ENCODE results near the gene UBE4A. TPM values are rescaled to one million over a fixed set of nuclear protein-coding genes. Genes with fewer than 3 reads are reported as not detected.

The UBE4A gene, protein sequence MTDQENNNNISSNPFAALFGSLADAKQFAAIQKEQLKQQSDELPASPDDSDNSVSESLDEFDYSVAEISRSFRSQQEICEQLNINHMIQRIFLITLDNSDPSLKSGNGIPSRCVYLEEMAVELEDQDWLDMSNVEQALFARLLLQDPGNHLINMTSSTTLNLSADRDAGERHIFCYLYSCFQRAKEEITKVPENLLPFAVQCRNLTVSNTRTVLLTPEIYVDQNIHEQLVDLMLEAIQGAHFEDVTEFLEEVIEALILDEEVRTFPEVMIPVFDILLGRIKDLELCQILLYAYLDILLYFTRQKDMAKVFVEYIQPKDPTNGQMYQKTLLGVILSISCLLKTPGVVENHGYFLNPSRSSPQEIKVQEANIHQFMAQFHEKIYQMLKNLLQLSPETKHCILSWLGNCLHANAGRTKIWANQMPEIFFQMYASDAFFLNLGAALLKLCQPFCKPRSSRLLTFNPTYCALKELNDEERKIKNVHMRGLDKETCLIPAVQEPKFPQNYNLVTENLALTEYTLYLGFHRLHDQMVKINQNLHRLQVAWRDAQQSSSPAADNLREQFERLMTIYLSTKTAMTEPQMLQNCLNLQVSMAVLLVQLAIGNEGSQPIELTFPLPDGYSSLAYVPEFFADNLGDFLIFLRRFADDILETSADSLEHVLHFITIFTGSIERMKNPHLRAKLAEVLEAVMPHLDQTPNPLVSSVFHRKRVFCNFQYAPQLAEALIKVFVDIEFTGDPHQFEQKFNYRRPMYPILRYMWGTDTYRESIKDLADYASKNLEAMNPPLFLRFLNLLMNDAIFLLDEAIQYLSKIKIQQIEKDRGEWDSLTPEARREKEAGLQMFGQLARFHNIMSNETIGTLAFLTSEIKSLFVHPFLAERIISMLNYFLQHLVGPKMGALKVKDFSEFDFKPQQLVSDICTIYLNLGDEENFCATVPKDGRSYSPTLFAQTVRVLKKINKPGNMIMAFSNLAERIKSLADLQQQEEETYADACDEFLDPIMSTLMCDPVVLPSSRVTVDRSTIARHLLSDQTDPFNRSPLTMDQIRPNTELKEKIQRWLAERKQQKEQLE
- polyA plus RNA-seq, result 11.9 to 19.5 TPM (median 14.8 TPM) in 3 replicates
- polyA plus RNA-seq (2011; ENCODE audit: low read depth), result 7.9 TPM
- 5.7 and 11.4 TPM in 2 replicates for polyA plus RNA-seq (2011; cell fraction: cytosol; rRNA removed)
- 35.1 and 41.5 TPM in 2 replicates for polyA plus RNA-seq (2011; cell fraction: nucleus; rRNA removed)
- polyA plus RNA-seq (2012; ENCODE audit: low replicate concordance), result 10.3 and 14.8 TPM in 2 replicates
- 23.3 to 33.3 TPM (median 29.3 TPM) in 3 replicates for polyA minus RNA-seq
- polyA minus RNA-seq (2011; cell fraction: cytosol; rRNA and poly(A)+ RNA removed), result 15.0 TPM
- polyA minus RNA-seq (2011; cell fraction: nucleus; rRNA and poly(A)+ RNA removed), result 36.3 and 59.3 TPM in 2 replicates

DNA sequence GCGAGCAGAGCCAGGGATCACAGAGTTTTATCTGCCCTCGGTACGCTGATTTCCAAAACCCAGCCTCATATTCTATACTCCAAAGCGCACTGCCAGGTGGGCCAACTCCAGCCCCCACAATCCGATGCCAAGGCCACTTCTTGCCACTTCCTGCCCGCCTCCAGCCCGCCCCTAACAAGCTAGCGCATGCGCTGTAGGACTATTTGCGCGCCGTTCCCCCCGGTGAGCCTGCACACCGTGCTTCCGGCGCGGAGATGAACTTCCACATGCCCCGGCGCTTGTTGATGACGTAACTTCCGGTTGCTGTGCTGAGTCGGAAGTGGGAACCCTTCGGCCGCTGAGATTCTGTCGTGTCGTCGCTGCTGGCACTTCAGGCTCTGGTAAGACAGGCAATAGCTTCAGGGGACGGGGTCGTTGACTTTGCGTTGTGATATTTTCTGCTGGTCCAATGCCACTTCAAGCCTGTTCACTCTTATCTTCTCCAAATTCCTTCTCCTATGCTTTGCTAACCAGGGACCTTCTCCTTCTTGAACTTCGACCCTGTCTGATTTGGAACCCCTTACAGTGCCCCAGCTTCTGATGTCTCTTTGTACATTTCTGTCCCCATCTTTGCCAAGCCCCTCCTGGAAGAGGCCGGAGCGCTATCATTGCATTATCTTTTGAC is at the start of gene UBE4A:
Gene UBE4A, plus strand, starts transcription at position 306 of the 664 bp plus-strand sequence. CDS start 5,481 bp downstream, outside the sequence.
- no peak for TF ChIP-seq EZH2 (IDR thresholded peaks at IDR 0.05; ENCODE audit: low read length)
- TF ChIP-seq, protein P1, sequence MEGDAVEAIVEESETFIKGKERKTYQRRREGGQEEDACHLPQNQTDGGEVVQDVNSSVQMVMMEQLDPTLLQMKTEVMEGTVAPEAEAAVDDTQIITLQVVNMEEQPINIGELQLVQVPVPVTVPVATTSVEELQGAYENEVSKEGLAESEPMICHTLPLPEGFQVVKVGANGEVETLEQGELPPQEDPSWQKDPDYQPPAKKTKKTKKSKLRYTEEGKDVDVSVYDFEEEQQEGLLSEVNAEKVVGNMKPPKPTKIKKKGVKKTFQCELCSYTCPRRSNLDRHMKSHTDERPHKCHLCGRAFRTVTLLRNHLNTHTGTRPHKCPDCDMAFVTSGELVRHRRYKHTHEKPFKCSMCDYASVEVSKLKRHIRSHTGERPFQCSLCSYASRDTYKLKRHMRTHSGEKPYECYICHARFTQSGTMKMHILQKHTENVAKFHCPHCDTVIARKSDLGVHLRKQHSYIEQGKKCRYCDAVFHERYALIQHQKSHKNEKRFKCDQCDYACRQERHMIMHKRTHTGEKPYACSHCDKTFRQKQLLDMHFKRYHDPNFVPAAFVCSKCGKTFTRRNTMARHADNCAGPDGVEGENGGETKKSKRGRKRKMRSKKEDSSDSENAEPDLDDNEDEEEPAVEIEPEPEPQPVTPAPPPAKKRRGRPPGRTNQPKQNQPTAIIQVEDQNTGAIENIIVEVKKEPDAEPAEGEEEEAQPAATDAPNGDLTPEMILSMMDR (optimal IDR thresholded peaks at IDR 0.05 in 1 of 3, IDR thresholded peaks at IDR 0.05 in 1 of 3, conservative IDR thresholded peaks at IDR 0.05 in 1 of 3; ENCODE audit: extremely low read depth in 1 of 3, insufficient read depth in 2 of 3, low read length in 3 of 3), result no peak
- H3K27me3 ChIP-seq (ENCODE audit: control insufficient read depth, extremely low read depth, insufficient read depth, low read length), result no peaks in the 10 kb centered on the region
- peak within 1 kb of the TSS; percentile 99 for H2AFZ ChIP-seq (ENCODE audit: control insufficient read depth, low read length)
- peak within 1 kb of the TSS; percentile 86 to 99 (median 95) for H3K4me3 ChIP-seq (ENCODE audit: control insufficient read depth in 2 of 3, extremely low read depth in 1 of 3, insufficient read depth in 2 of 3, low read depth in 1 of 3, low read length in 3 of 3)
- H3K9ac ChIP-seq (ENCODE audit: control insufficient read depth, extremely low read depth, insufficient read depth, low read length), result peak within 1 kb of the TSS; percentile 87
- H3K9me1 ChIP-seq (ENCODE audit: control insufficient read depth, extremely low read depth, insufficient read depth, low read length), result no peaks in the 10 kb centered on the region
- peaks cover 43% of the 10 kb centered on the region for H3K79me2 ChIP-seq (ENCODE audit: control insufficient read depth, insufficient read depth, low read length)
- dilution Hi-C loops (cut with MboI; ENCODE audit: extremely low pct_ligation_motif_present, low sequenced_read_pairs), result no loop called here
- peaks cover 10% of the 10 kb centered on the region for H3K4me1 ChIP-seq (ENCODE audit: control insufficient read depth, extremely low read depth, insufficient read depth, low read length)
- FAIRE-seq (peak; percentile 91), DNase-seq (ENCODE audit: low read depth, low spot score) (peak; percentile 71)
- peaks cover 0 to 6% of the 10 kb centered on the region in 2 experiments for H3K36me3 ChIP-seq (ENCODE audit: control insufficient read depth in 2 of 2, extremely low read depth in 1 of 2, insufficient read depth in 2 of 2, low read length in 2 of 2)
- peak within 1 kb of the TSS; percentile 100 for H3K4me2 ChIP-seq (ENCODE audit: control insufficient read depth, extremely low read depth, insufficient read depth, low read depth, low read length)
- H3K27ac ChIP-seq (ENCODE audit: control insufficient read depth, insufficient read depth, low read length), result peak within 1 kb of the TSS; percentile 90
- no peaks in the 10 kb centered on the region for H4K20me1 ChIP-seq (ENCODE audit: control insufficient read depth, extremely low read depth, insufficient read depth, low read length)
- H3K9me3 ChIP-seq (ENCODE audit: control insufficient read depth, low read depth, low read length), result no peaks in the 10 kb centered on the region

DNA sequence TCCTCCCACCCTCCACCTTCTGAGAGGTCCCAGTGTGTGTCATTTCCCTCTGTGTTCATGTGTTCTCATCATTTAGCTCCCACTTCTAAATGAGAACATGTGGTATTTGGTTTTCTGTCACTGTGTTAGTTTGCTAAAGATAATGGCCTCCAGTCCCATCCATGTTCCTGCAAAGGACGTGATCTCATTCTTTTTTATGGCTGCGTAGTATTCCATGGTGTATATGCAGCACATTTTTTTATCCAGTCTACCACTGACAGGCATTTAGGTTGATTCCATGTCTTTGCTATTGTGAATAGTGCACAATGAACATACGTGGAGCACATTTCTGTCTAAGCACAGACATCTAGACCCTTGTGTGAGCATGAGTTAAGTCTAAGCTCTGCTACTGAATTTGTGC is 49.1 kb upstream of the UBE4A start:
- peaks cover 5% of the 10 kb centered on the region for H3K27me3 ChIP-seq (ENCODE audit: control insufficient read depth, extremely low read depth, insufficient read depth, low read length)
- H3K9me1 ChIP-seq (ENCODE audit: control insufficient read depth, extremely low read depth, insufficient read depth, low read length), result no peaks in the 10 kb centered on the region
- H3K9ac ChIP-seq (ENCODE audit: control insufficient read depth, extremely low read depth, insufficient read depth, low read length), result no peak overlapping the region
- H4K20me1 ChIP-seq (ENCODE audit: control insufficient read depth, extremely low read depth, insufficient read depth, low read length), result no peaks in the 10 kb centered on the region
- no peaks in the 10 kb centered on the region for H3K36me3 ChIP-seq (ENCODE audit: control insufficient read depth in 2 of 2, extremely low read depth in 1 of 2, insufficient read depth in 2 of 2, low read length in 2 of 2)
- no peaks in the 10 kb centered on the region for H3K4me1 ChIP-seq (ENCODE audit: control insufficient read depth, extremely low read depth, insufficient read depth, low read length)
- no peaks in the 10 kb centered on the region for H3K79me2 ChIP-seq (ENCODE audit: control insufficient read depth, insufficient read depth, low read length)
- TF ChIP-seq, protein P1 (optimal IDR thresholded peaks at IDR 0.05 in 1 of 3, IDR thresholded peaks at IDR 0.05 in 1 of 3, conservative IDR thresholded peaks at IDR 0.05 in 1 of 3; ENCODE audit: extremely low read depth in 1 of 3, insufficient read depth in 2 of 3, low read length in 3 of 3), result no peak
- H3K4me2 ChIP-seq (ENCODE audit: control insufficient read depth, extremely low read depth, insufficient read depth, low read depth, low read length), result no peak overlapping the region
- dilution Hi-C loops (cut with MboI; ENCODE audit: extremely low pct_ligation_motif_present, low sequenced_read_pairs), result no loop called here
- no peak overlapping the region for H3K4me3 ChIP-seq (ENCODE audit: control insufficient read depth in 2 of 3, extremely low read depth in 1 of 3, insufficient read depth in 2 of 3, low read depth in 1 of 3, low read length in 3 of 3)
- DNase-seq (ENCODE audit: low read depth, low spot score) (no peak), FAIRE-seq (no peak)
- no peak overlapping the region for H3K27ac ChIP-seq (ENCODE audit: control insufficient read depth, insufficient read depth, low read length)
- H2AFZ ChIP-seq (ENCODE audit: control insufficient read depth, low read length), result no peak overlapping the region
- no peaks in the 10 kb centered on the region for H3K9me3 ChIP-seq (ENCODE audit: control insufficient read depth, low read depth, low read length)

Data from keratinocyte (primary cell).